Left ventricle myocardium inferior (tissue), 1 donor: ENCODE results near the gene HNF1A. TPM values are rescaled to one million over a fixed set of nuclear protein-coding genes. Genes with fewer than 3 reads are reported as not detected.

ENCODE experiments used
- DNase-seq: peaks from one replicate; pipeline ENCODE4 v3.0.0-alpha.2; 2020
- H3K27ac ChIP-seq: fragments of 200-600 bp; replicated peaks from 2 replicates; pipeline ENCODE4 v1.8.0; 2021
- H3K27me3 ChIP-seq: fragments of 200-600 bp; 2 replicates; pipeline ENCODE4 v1.8.0; 2021; ENCODE audit warnings: low read depth
- H3K36me3 ChIP-seq: fragments of 200-600 bp; 2 replicates; pipeline ENCODE4 v1.8.0; 2021
- H3K4me1 ChIP-seq: fragments of 200-600 bp; 2 replicates; pipeline ENCODE4 v1.8.0; 2021
- H3K4me3 ChIP-seq: fragments of 200-600 bp; 2 replicates; pipeline ENCODE4 v1.8.0; 2021; ENCODE audit warnings: mild to moderate bottlenecking, moderate library complexity
- H3K9me3 ChIP-seq: fragments of 200-600 bp; replicated peaks from 2 replicates; pipeline ENCODE4 v1.8.0; 2021
- intact Hi-C: fragments of 100-400 bp; cut with micrococcal nuclease; formaldehyde crosslinking; loops from one replicate; pipeline ENCODE4 v1.11.0; 2022
- total RNA-seq: library from RNA; stranded (reverse); fragmentation: NEBNext Ultra II Directional; extraction: Animal tissue kit (Norgen Biotek cat#: 25700); gene quantifications from one replicate; pipeline ENCODE4 v1.2.1, GENCODE V29; 2021
- TF ChIP-seq, protein P1 (sequence below): fragments of 200-600 bp; IDR thresholded peaks from 2 replicates; pipeline ENCODE4 v1.8.0; 2021; ENCODE audit warnings: antibody characterized with exemption, mild to moderate bottlenecking, borderline replicate concordance
- donor health status: DM: no; HTN: yes; CAD: no; lungs with severe emphysema.

Gene HNF1A
- total RNA-seq, 1 donor from 2014 or later, result not detected

DNA sequence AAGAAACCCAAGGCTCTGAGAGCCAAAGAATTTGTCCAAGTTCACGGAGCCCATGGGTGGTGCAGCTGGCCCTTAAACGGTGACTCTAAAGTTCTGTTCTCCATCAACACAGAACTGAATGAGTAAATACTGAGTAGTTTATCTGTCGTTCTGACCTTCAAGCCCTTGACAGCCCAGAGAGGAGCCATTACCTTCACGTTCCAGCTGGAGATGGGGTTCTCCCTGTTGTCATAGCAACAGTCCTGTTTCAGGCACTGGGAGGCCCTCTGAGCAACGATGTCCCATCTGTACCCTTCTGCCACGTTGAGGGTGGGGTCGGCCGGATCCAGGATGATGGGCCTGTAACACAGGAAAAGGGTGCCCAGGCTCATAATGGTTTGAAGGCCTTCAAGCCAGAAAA is 45.5 kb downstream of the HNF1A start:
- Histone ChIP-seq H3K9me3 (no peaks in the 10 kb centered on the region), H3K4me3 (no peak overlapping the region), H3K36me3 (no peaks in the 10 kb centered on the region), H3K4me1 (no peaks in the 10 kb centered on the region), H3K27me3 (no peaks in the 10 kb centered on the region), H3K27ac (no peak overlapping the region)
- TF ChIP-seq, protein P1, sequence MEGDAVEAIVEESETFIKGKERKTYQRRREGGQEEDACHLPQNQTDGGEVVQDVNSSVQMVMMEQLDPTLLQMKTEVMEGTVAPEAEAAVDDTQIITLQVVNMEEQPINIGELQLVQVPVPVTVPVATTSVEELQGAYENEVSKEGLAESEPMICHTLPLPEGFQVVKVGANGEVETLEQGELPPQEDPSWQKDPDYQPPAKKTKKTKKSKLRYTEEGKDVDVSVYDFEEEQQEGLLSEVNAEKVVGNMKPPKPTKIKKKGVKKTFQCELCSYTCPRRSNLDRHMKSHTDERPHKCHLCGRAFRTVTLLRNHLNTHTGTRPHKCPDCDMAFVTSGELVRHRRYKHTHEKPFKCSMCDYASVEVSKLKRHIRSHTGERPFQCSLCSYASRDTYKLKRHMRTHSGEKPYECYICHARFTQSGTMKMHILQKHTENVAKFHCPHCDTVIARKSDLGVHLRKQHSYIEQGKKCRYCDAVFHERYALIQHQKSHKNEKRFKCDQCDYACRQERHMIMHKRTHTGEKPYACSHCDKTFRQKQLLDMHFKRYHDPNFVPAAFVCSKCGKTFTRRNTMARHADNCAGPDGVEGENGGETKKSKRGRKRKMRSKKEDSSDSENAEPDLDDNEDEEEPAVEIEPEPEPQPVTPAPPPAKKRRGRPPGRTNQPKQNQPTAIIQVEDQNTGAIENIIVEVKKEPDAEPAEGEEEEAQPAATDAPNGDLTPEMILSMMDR, result no peak
- no peak for DNase-seq
- intact Hi-C loops, result no loop called here

DNA sequence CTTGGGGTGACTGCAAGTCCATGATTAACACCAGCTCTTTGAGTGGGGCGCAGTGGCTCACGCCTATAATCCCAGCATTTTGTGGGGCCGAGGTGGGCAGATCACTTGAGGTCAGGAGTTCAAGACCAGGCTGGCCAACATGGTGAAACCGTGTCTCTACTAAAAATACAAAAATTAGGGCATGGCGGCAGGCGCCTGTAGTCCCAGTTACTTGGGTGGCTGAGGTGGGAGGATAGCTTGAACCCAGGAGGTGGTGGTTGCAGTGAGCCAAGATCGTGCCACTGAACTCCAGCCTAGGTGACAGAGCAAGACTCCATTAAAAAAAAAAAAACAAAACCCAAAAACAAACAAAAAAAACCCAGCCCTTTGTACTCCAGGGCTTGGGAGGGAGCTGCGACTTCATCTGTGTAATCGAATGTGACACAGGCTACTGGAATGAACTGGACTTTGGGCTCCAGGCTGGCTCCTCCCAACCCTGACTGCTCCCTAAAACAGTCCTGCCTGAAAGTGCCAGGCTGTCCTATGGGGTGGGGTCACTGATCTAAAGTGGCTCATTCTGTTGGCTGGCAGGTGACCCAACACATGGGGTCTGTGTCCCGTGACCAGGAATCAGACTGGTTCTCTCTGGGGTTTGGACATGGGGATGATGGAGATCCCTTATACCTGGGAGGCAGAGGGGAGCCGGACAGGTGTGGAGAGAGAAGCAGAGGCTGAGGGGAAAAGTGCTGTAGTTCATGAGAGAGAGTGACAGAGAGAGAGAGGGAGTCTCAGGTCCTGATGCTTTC is 47.3 kb downstream of the HNF1A start:
- no peak for DNase-seq
- TF ChIP-seq, protein P1, result no peak
- H3K27ac ChIP-seq, result no peak overlapping the region
- no peak overlapping the region for H3K4me3 ChIP-seq
- no peaks in the 10 kb centered on the region for H3K27me3 ChIP-seq
- intact Hi-C loops, result no loop called here
- no peaks in the 10 kb centered on the region for H3K4me1 ChIP-seq
- no peaks in the 10 kb centered on the region for H3K9me3 ChIP-seq
- no peaks in the 10 kb centered on the region for H3K36me3 ChIP-seq

DNA sequence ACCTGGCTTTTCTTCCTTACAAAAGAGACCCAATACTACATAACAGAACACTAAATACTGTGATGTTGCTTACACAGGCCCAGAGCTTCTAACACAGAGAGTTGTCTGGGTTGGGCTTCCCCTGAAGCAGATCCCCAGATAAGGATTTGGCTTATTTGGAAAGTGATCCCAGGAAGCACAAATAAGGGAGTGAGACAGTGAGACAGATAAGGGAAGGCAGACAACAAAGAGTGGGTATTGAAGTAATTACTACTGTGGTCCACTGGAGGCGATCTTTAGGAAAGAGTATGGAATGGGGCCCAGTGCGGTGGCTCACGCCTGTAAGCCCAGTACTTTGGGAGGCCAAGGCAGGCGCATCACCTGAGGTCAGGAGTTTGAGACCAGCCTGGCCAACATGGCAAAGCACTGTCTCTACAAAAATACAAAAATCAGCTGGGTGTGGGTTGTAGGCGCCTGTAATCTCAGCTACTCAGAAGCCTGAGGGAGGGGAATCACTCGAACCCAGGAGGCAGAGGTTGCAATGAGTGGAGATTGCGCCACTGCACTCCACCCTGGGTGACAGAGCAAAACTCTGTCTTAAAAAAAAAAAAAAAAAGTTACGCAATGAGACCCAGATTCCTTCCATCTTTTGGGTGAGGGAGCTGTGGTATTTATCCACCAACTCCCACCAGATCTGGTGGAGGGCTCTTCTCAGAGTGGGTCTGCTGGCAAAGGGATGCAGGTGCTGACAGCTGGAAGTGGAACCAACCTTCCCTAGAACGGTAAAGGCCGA is 48.1 kb downstream of the HNF1A start:
- Histone ChIP-seq H3K27ac (no peak overlapping the region), H3K27me3 (no peaks in the 10 kb centered on the region), H3K36me3 (no peaks in the 10 kb centered on the region), H3K9me3 (no peaks in the 10 kb centered on the region), H3K4me3 (no peak overlapping the region), H3K4me1 (no peaks in the 10 kb centered on the region)
- DNase-seq, result no peak
- TF ChIP-seq, protein P1, result no peak
- intact Hi-C loops, result no loop called here

DNA sequence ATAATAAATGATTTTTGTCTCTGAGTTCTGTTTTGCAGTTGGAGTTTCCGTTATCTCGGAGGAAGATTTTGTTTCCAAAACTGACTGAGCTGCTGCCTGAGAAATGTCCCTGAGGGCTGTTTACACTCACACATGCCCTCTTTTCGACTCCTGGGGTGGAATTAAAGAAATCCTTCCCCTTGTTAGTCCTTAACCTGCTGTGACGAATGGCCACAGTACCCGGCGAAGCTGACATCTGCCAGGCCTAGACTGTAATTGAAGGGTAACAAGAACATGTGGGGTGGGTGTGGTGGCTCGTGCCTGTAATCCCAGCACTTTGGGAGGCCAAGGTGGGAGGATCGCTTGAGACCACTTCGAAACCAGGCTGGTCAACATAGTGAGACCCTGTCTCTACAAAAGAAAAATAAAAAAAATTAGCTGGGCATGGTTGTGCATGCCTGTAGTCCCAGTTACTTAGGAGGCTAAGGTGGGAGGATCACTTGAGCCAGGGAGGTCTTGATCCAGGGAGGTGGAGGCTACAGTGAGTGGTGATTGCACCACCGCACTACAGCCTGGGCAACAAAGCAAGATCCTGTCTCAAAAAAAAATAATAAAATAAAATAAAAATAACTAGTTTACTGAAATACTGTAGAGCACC is 52.4 kb downstream of the HNF1A start:
- H3K36me3 ChIP-seq, result no peaks in the 10 kb centered on the region
- no peak overlapping the region for H3K27ac ChIP-seq
- TF ChIP-seq, protein P1, result no peak
- H3K4me3 ChIP-seq, result no peak overlapping the region
- intact Hi-C loops, result no loop called here
- DNase-seq, result no peak
- H3K4me1 ChIP-seq, result no peaks in the 10 kb centered on the region
- no peaks in the 10 kb centered on the region for H3K9me3 ChIP-seq
- H3K27me3 ChIP-seq, result no peaks in the 10 kb centered on the region

DNA sequence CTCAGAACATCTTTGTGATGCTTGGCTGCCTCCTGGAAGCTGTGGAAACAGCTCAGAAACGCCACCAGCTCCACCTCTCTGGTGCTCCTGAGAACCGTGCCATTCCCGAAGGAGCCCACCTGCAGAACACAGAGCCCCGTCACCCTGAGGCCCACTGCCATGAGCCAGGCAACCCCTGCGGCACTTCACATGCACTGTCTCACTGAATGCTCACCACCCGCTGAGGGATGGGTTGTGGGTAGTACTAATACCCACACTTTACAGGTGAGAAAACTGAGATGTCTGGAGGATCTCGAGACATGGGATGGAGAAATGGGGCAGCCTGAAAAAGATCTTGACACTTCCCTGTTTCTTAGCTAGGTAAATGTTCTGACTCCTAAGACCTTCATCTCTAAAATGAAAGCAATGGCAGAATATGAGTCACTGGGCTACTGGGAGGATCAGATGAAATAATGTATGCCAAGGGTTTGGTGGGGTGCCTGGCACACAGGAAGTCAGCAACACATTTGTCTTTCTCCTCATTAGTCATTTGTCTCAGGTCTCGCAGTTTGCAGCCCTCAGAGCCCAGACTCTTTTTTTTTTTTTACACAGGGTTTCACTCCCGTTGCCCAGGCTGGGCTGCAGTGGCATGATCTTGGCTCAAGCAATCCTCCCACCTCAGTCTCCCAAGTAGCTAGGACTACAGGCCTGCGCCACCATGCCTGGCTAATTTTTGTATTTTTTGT is 55.4 kb downstream of the HNF1A start:
- H3K27me3 ChIP-seq, result peaks cover 4% of the 10 kb centered on the region
- H3K9me3 ChIP-seq, result no peaks in the 10 kb centered on the region
- H3K27ac ChIP-seq, result no peak overlapping the region
- peaks cover 6% of the 10 kb centered on the region for H3K4me1 ChIP-seq
- DNase-seq, result no peak
- no peaks in the 10 kb centered on the region for H3K36me3 ChIP-seq
- intact Hi-C loops, result no loop called here
- TF ChIP-seq, protein P1, result no peak
- no peak overlapping the region for H3K4me3 ChIP-seq
